22Rv1 (cell line): ENCODE data around the gene FAM131A.

Experiments used
- H3K27ac ChIP-seq: fragments of 450-650 bp; 2 replicates; pipeline ENCODE4 v1.5.1; 2017
- ZFX ChIP-seq: fragments of 450-650 bp; IDR thresholded peaks from 2 replicates; pipeline ENCODE4 v1.6.1; 2017; ENCODE audit warnings: antibody characterized with exemption, borderline replicate concordance
- TF ChIP-seq, protein P1 (sequence below): fragments of 450-650 bp; IDR thresholded peaks from 2 replicates; pipeline ENCODE4 v1.5.1; 2017; ENCODE audit warnings: mild to moderate bottlenecking

Gene FAM131A

DNA sequence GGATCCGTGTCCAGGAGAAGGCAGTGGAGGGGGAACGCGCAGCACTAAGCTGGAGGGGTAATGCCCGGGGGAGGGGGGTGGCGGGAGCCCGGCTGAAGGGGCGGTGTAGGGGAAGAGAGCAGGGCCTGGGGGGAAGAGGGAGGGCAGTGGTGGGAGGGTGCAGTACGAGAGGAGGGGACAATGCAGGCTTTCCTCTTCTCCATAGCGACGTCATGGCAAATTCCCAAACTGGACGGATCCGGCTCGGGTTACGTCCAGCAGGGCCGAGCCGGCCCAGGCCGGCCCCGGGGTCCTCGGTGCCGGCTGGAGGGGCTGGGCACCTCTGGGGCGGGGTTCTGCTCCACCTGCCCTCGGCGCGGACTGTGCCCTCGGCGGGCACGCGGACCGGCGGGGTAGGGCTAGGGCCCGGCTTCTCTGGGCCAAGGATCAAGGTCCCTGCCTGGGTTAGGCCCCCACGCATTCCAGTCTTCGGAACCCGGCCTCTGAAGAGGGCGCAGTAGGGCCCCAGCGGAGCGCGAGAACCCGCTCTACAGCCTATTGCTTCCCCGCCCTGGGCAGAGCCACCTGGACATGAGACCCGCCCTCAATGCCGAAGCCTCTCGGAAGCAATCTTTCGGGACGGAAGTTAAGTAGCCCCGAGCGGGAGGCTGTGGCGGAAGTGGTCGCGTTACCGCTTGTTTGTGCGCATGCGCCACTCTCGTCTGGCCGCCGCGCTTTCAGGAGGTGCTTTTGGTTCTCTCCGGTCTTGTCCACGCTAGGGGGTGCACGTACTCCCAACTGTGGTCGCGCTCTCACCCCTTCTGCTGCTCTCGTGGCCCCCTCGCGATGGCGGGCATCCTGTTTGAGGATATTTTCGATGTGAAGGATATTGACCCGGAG is 25.5 kb downstream of the FAM131A start:
- peak overlapping the region; percentile 99 for H3K27ac ChIP-seq
- no peak for TF ChIP-seq ZFX
- TF ChIP-seq, protein P1, sequence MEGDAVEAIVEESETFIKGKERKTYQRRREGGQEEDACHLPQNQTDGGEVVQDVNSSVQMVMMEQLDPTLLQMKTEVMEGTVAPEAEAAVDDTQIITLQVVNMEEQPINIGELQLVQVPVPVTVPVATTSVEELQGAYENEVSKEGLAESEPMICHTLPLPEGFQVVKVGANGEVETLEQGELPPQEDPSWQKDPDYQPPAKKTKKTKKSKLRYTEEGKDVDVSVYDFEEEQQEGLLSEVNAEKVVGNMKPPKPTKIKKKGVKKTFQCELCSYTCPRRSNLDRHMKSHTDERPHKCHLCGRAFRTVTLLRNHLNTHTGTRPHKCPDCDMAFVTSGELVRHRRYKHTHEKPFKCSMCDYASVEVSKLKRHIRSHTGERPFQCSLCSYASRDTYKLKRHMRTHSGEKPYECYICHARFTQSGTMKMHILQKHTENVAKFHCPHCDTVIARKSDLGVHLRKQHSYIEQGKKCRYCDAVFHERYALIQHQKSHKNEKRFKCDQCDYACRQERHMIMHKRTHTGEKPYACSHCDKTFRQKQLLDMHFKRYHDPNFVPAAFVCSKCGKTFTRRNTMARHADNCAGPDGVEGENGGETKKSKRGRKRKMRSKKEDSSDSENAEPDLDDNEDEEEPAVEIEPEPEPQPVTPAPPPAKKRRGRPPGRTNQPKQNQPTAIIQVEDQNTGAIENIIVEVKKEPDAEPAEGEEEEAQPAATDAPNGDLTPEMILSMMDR, result peak; percentile 70

DNA sequence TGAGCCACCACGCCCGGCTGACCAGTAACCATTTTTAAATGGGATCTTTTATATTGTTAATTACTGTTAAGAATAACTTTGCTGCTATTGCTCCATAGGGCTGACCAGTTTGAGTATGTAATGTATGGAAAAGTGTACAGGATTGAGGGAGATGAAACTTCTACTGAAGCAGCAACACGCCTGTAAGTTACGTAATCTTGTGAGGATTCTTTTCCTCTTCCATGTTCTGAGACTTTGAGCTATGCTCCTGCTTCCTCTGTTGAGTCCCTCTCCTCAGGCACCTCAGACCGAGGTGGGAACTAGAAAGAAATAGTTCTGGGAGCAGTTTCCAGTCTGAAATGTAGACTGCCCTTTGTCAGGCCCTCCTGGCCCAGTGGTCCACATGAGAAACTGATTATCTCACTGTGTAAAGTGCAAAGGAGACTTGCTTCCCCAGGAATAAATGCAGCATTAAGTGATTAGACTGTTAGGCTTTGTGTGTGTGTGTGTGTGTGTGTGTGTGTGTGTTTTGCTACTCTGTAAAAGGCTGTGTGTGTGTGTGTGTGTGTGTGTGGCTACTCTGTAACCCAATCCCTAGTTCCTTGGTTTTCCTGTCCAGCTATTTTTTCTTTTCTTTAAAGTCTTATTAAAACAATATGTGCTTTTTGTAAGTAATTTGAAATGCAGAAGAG is 29.4 kb downstream of the FAM131A start:
- TF ChIP-seq ZFX, result no peak
- TF ChIP-seq, protein P1, result no peak
- H3K27ac ChIP-seq, result peak overlapping the region; percentile 34

DNA sequence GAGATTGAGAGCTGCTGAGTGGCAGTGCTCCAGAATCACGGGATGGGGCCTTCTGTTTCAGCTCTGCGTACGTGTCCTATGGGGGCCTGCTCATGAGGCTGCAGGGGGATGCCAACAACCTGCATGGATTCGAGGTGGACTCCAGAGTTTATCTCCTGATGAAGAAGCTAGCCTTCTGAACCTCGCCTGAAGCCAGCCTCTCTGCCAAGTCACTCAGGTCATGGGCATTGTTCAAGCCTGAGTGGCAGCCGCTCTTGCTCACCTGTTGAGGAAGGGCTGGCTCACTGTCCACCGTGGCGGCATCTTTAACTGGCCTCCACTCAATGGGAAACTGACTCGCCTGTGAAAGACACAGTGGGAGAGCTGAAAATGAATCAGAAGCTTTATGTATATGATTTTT is 30.7 kb downstream of the FAM131A start:
- peak overlapping the region; percentile 34; the same call in 1 of the 2 replicates for H3K27ac ChIP-seq
- TF ChIP-seq, protein P1, result no peak
- no peak for TF ChIP-seq ZFX

DNA sequence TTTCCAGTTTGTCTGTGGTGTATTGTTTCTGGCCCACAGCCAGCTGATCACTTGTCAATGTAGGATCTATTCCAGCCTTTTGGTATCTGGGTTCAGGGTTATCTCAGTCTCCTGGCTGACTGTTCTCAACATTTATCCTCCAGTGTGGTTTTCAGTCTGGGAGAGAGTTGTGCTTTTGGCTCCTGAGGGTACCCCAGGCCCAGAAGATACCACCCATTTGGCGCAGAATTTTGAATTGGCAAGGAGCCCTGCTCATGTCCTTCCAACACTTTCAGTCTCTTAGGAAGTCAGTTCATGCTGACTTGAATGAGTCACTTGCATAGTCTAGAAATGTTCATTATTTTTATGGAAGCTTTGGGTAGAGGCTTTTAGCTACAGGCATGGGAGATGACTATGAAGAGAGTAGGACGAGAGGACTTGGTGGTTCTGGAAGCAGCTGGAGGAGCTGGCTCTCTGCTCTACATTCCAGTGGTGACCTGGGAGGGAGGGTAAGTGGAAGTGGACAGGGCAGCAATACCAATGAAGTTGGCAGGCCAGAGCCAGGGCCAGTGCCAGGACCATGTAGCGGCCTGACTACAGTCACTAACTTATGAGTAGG is 31.3 kb downstream of the FAM131A start:
- peak overlapping the region; percentile 34 for H3K27ac ChIP-seq
- no peak for TF ChIP-seq ZFX
- TF ChIP-seq, protein P1, result no peak

DNA sequence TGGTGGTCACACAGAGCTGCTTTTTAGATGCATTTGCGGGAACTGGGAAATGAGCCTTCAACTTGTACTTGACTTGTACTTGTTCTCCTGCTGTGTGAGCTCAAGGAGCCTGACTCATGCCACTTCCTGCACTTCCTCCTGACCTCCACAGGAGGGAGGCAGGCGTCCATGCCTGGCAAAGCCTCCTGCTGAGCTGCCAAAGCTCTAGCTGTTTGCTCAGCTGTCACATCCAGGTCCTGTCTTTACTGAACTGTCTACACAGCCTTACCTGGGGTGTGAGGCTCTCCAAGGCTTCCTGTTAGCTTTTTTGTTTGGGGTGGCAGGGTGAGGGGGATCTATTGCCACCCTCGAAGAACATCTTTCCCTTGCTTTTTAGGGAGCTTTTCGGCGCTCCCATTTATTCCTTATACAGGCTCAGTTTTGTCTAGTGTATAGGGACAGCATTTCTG is 34.2 kb downstream of the FAM131A start:
- no peak for TF ChIP-seq ZFX
- TF ChIP-seq, protein P1, result peak; percentile 97

DNA sequence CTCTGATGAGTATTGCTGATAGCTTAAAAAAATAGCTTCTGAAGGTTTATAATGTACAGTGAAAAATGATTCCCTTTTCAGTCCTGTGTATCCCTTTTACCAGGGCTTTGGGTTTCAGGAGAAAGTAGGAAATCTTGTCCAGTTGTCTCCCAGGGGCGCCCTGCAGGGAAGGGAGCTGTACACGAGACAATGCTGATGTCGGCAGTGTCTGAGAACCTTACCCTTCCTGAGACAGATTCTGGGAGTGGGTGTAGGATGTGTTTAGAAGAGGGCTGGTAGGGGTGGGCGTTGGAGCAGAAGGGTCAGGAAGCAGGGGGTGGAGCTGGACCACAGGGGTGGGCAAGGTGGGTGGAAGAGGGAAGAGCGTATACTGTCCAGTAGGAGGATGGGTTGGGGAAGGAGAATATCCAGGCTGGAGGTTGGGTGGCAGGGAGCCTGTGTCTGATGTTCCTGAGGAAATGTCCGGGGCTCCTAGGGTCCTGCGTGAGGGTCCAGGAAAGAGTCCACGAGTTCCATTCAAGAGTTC is 35.0 kb downstream of the FAM131A start:
- no peak for TF ChIP-seq ZFX
- TF ChIP-seq, protein P1, result no peak
- no peak overlapping the region for H3K27ac ChIP-seq

More for the DNA sequence above, 34.2 kb downstream of the FAM131A start:
- H3K27ac ChIP-seq, result no peak overlapping the region
